Amniotic stem cell (primary cell): ENCODE measurements around the gene SHISA6.

ENCODE experiments used
- DNase-seq: peaks from one replicate; lab custom pipeline; 2025; lab: John Stamatoyannopoulos, UW

The SHISA6 gene

DNA sequence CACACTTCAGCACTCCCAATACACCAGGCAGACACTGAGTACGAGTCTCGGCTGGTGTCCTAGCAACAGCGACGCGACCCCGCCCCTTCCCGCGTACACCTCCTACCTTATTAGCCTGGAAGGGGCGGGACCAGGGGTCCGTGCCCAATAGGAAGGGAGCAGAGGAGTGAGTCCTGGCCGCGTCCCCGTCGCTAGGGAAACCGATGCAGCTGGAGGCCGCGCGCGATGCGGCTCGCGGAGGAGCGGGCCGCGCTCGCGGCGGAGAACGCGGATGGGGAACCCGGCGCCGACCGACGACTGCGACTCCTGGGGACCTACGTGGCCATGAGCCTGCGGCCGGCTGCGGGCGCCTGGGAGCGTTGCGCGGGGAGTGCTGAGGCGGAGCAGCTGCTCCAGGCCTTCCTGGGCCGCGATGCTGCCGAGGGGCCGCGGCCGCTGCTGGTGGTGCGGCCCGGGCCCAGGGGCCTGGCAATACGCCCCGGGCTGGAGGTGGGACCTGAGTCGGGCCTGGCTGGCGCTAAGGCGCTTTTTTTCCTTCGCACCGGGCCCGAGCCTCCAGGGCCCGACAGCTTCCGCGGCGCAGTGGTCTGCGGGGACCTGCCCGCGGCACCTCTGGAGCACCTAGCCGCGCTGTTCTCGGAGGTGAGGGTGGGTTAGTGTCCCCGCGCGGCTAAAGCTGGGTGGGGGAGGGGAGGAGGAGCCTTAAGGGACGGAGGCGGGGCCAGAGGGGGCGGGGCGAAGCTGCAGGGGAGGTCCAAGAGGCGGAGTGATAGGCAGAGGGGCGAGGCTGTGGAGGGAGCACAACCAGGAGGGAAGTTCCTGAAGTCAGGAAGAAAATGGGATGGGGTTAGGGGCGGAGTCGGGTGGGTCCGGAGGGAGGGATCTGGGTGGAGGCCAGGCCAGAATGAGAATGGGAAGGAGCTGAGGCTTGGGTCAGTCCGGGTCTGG lies 357.5 kb downstream of the SHISA6 start, which contains the start of gene DNAH9:
Gene DNAH9 (plus strand): TSS at position 197 of the 948 bp plus-strand sequence. CDS start 29 bp downstream, at position 226.
- no peak for DNase-seq

DNA sequence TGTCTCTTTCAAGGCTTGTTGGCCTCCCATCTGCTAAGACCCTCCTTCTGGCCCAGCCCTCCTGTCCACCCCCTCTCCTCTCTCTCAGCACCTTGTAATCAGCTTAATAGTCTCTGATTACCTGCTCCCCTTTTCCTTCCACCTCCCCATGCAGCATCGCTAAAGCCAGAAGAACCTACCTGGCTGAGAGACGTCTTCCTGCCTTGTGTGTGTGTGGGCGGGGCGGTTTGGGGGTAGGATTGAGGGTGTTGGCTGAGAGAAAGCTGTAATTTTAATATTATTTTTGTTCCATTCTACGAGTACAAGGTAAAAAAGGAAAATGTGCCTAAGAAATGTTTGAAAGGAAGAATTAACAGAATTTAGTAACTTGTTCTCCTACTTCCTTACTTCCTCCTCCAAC lies 360.6 kb downstream of the SHISA6 start:
- no peak for DNase-seq

- no peak for DNase-seq
Observed at GRCh38 chr17:11608396-11608795, 367.4 kb downstream of the SHISA6 start.

GRCh38 chr17:11610999-11611566 lies 370.1 kb downstream of the SHISA6 start:
- no peak for DNase-seq

DNA sequence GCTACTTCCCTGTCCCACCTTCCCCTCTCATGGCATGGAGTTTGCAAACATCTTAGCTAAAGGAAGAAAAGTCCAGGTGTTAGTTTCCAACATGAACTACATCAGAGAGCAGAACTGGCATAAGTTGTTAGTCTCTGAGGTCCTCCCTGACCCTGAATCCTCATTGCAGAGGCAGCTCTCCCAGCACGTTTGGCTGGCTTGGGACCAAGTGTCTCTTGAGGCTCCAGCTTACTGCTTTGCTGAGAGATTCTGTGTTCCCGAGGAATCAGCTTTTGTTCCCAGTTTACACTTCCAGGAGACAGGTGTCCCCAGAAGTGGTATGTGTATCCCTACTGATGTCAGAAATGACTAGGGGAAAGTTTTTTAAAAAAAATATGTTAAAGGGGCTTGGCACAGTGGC lies 371.9 kb downstream of the SHISA6 start:
- no peak for DNase-seq
